Duodenal mucosa (tissue), 2 donors: ENCODE measurements around the gene GOLGB1.
"Not testable (repeated sequence)": the region's sequence is repeated elsewhere in the genome, so short reads cannot be mapped to it uniquely, and the experiment has no call there.

Experiments
- H3K27ac ChIP-seq: one replicate; pipeline ENCODE4 v1.7.0; 2013; ENCODE audit warnings: low read depth, low read length
- H3K27me3 ChIP-seq, 2 donors: one replicate each; pipeline ENCODE4 v1.7.0; 2013; ENCODE audit warnings: low read length in 2 of 2, control low read depth in 1 of 2; ENCODE audit not compliant: insufficient read depth in 2 of 2, control insufficient read depth in 1 of 2
- H3K36me3 ChIP-seq, 2 donors: one replicate each; pipeline ENCODE4 v1.7.0; 2013; ENCODE audit warnings: low read length in 2 of 2, control low read depth in 1 of 2; ENCODE audit not compliant: insufficient read depth in 2 of 2, control insufficient read depth in 1 of 2
- H3K4me1 ChIP-seq, 2 donors: one replicate each; pipeline ENCODE4 v1.7.0; 2013; ENCODE audit warnings: low read length in 2 of 2, control low read depth in 1 of 2; ENCODE audit not compliant: insufficient read depth in 2 of 2, control insufficient read depth in 1 of 2
- H3K4me3 ChIP-seq, 2 donors: one replicate each; pipeline ENCODE4 v1.7.0; 2013; ENCODE audit warnings: low read length in 2 of 2, low read depth in 1 of 2
- H3K9ac ChIP-seq, 2 donors: one replicate each; pipeline ENCODE4 v1.7.0; 2013; ENCODE audit warnings: low read length in 2 of 2, low read depth in 1 of 2
- H3K9me3 ChIP-seq, 2 donors: one replicate each; pipeline ENCODE4 v1.7.0; 2013; ENCODE audit warnings: low read length in 2 of 2, control low read depth in 1 of 2; ENCODE audit not compliant: control insufficient read depth in 1 of 2

Gene GOLGB1

DNA sequence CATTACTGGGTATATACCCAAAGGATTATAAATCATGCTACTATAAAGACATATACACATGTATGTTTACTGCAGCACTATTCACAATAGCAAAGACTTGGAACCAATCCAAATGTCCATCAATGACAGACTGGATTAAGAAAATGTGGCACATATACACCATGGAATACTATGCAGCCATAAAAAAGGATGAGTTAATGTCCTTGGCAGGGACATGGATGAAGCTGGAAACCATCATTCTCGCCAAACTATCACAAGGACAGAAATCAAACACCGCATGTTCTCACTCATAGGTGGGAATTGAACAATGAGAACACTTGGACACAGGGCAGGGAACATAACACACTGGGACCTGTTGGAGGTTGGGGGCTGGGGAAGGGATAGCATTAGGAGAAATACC is 6.4 kb downstream of the GOLGB1 start:
- peaks cover 2 to 13% of the 10 kb centered on the region in 2 donors for H3K4me1 ChIP-seq
- not testable (repeated sequence) for H3K36me3 ChIP-seq, H3K4me3 ChIP-seq, H3K9ac ChIP-seq, H3K27me3 ChIP-seq, H3K9me3 ChIP-seq, H3K27ac ChIP-seq

DNA sequence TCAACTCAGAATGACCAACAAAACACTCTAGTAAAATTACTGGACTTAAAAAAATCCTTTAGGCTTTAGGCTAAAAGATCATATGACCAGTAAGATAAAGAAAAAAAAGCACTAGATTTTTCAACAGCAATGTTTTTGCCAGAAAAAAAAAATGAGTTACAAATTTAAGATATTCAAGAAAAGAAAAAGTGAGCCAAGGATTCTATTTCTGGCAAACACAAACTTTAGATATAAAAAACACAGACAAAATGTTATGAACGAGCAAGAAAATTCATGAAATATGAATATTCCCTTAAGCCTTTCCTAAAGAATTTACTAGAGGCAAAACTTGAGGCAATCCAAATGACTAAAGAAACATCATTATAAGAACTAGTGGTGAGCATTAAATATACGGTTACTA is 8.6 kb downstream of the GOLGB1 start:
- Histone ChIP-seq H3K36me3 (peaks cover 0 to 6% of the 10 kb centered on the region in 2 donors), H3K4me3 (no peak overlapping the region), H3K27me3 (no peaks in the 10 kb centered on the region), H3K27ac (no peak overlapping the region), H3K9me3 (peaks cover 0 to 5% of the 10 kb centered on the region in 2 donors), H3K4me1 (peaks cover 0 to 5% of the 10 kb centered on the region in 2 donors), H3K9ac (no peak overlapping the region)

DNA sequence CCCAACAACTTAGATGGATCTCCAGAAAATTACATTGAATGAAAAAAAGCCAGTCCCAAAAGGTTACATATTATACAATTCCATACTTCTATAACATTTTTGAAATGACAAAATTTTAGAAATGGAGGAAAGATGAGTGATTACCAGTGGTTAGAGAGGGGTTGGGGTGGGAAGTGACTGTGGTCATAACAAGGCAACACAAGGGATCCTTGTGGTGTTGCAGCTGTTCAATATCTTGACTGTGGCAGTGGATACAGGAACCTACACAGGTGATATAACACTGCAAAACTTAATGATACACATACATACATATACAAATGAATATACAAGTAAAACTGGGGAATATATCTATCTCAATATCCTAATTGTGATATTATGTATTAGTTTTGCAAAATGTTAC is 9.6 kb downstream of the GOLGB1 start:
- Histone ChIP-seq H3K4me1 (peaks cover 0 to 5% of the 10 kb centered on the region in 2 donors), H3K36me3 (peaks cover 0 to 6% of the 10 kb centered on the region in 2 donors), H3K27ac (no peak overlapping the region), H3K9me3 (peaks cover 0 to 5% of the 10 kb centered on the region in 2 donors), H3K9ac (no peak overlapping the region), H3K4me3 (no peak overlapping the region), H3K27me3 (no peaks in the 10 kb centered on the region)

DNA sequence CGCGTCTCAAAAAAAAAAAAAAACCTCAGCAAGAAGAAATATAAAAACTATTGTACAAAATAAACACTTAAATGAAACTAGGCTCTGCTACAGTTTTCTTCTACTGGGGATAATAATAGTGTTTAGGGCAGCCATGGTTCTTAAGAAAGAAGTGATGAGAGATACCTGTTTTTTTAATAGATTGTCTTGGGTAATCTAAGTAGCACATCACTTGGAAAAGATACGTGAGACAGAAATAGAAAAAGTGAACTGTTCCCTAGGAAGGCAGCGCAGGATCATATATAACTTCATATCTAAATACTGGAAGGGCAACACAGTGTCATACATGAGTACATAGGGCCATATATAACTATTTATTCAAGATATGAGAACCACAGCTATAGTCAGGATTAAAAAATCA is 11.9 kb downstream of the GOLGB1 start:
- no peak overlapping the region for H3K4me3 ChIP-seq
- no peak overlapping the region for H3K9ac ChIP-seq
- H3K9me3 ChIP-seq, result peaks cover 0 to 3% of the 10 kb centered on the region in 2 donors
- H3K27me3 ChIP-seq, result no peaks in the 10 kb centered on the region
- H3K27ac ChIP-seq, result no peak overlapping the region
- H3K4me1 ChIP-seq, result peaks cover 0 to 5% of the 10 kb centered on the region in 2 donors
- peaks cover 0 to 6% of the 10 kb centered on the region in 2 donors for H3K36me3 ChIP-seq

DNA sequence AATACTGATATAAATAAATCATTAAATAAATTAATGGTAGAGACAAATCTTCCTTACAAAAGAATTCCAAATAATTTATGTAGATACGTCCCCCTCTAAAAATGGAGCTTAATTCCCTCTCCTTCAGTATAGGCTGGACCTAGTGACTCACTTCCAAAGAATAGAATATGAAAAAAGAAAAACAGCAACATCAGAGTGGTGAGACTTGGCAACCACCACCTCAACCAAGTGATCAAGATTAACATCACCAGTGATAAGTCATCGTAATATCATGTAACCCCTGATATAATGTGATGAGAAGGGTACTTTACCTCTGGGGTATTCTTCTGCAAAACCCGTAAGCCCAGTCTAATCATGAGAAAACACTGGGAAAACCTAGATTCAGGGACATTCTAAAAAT is 13.4 kb downstream of the GOLGB1 start:
- Histone ChIP-seq H3K27me3 (no peaks in the 10 kb centered on the region), H3K9me3 (no peaks in the 10 kb centered on the region), H3K4me1 (peaks cover 0 to 5% of the 10 kb centered on the region in 2 donors), H3K9ac (no peak overlapping the region), H3K36me3 (peaks cover 0 to 6% of the 10 kb centered on the region in 2 donors), H3K27ac (no peak overlapping the region), H3K4me3 (no peak overlapping the region)

DNA sequence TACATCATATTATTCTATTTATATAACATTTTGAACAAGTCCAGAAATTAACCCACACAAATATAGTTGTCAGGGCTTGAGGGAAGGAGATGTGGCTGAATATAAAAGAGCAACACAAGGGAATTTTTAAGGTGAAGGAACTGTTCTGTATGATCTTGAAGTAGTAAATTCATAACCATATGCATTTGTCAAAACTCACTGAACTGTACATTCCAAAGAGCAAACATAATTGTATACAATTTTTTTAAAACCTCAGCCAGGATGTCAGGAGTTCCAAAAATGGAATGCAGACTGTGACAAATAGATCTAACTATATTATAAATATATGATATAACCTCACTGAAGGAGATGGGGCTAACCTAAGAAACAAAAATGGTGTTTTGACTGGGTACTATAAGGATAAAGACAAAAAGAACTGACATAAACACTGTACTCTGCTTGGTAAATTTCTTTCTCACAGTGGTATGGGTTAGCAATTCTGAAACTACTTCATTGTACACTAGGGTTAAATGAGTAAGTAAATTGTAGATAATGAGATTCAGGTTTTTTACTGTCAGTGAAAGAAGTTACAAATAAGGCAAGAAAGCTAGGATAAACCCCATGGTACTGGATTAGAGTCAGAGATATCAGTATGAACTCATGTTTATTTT is 14.4 kb downstream of the GOLGB1 start:
- no peaks in the 10 kb centered on the region for H3K9me3 ChIP-seq
- no peak overlapping the region for H3K4me3 ChIP-seq
- H3K27ac ChIP-seq, result no peak overlapping the region
- peaks cover 0 to 4% of the 10 kb centered on the region in 2 donors for H3K4me1 ChIP-seq
- no peaks in the 10 kb centered on the region for H3K27me3 ChIP-seq
- no peak overlapping the region for H3K9ac ChIP-seq
- H3K36me3 ChIP-seq, result peaks cover 0 to 13% of the 10 kb centered on the region in 2 donors

DNA sequence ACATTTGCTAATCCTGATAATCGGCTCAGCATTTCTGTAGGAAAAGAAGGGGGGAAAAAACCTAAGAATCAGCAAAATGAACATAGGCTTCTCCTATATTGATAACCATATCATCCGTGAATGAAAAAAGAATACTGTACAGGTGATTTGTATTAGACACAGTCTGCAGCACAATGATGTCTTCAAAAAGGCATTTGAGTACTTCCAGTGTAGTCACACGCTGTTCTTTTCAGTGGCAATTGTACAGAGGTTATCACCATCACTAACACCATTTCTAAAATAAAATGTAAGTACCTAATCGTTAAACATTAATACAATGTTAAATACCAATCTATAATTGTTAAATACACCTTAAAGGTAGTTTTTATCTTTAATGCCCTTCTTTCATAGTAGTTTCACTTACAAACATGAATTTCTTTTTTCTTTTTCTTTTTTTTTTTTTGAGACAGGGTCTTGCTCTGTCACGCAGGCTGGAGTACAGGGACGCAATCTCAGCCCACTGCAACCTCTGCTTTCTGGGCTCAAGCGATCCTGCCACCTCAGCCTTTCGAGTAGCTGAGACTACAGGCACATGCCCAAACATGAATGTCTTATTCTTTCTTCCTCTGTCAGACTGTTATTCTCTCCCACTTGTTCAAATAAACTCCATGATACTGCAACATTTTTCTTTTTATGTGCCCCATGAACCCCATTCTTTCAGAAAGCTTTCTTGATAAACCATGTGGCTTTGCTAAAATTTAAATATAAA is 18.4 kb downstream of the GOLGB1 start:
- no peak overlapping the region for H3K27ac ChIP-seq
- no peak overlapping the region for H3K4me3 ChIP-seq
- no peak overlapping the region for H3K9ac ChIP-seq
- H3K9me3 ChIP-seq, result no peaks in the 10 kb centered on the region
- H3K27me3 ChIP-seq, result no peaks in the 10 kb centered on the region
- H3K36me3 ChIP-seq, result peaks cover 7 to 31% of the 10 kb centered on the region in 2 donors
- no peaks in the 10 kb centered on the region for H3K4me1 ChIP-seq

DNA sequence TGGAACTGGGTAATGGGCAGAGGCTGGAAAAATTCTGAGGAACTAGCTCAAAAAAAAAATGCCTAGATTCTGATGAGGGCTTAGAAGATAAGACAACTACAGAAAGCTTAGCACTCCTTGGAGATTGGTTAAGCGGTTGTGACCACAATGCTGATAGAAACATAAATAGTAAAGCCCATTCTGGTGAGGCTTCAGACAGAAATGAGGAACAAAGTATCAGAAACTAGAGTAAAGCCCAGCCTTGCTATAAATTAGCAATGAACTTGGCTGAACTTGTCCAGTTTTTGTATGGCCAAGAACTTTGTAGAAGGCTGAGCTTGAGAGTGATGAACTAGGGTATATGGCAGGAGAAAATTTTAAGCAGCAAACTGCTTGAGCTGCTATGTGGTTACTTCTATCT is 25.4 kb downstream of the GOLGB1 start:
- Histone ChIP-seq H3K36me3 (peaks cover 34 to 75% of the 10 kb centered on the region in 2 donors), H3K27ac (no peak overlapping the region), H3K4me3 (no peak overlapping the region), H3K4me1 (no peaks in the 10 kb centered on the region), H3K27me3 (no peaks in the 10 kb centered on the region), H3K9ac (no peak overlapping the region), H3K9me3 (no peaks in the 10 kb centered on the region)

DNA sequence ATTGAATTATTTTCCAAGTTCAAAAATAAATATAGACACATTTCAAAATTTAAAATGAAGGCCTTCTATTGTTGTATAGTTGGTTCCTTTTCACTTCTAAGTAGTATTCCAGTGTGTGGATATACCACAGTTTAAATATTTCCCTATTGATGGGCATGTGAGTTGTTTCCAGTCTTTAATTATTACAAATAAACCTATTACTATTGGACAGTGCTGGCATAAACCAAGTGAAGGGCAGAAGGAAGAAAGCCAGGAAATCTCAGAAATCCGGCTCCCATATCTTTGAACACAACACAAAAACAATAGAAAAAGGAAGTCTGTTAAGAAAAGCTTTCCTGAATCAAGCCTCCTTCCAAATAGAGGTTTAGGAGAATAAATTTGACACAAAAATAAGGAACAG is 26.1 kb downstream of the GOLGB1 start:
- Histone ChIP-seq H3K27ac (no peak overlapping the region), H3K36me3 (peaks cover 34 to 71% of the 10 kb centered on the region in 2 donors), H3K27me3 (no peaks in the 10 kb centered on the region), H3K4me3 (no peak overlapping the region), H3K9me3 (no peaks in the 10 kb centered on the region), H3K4me1 (no peaks in the 10 kb centered on the region), H3K9ac (no peak overlapping the region)

DNA sequence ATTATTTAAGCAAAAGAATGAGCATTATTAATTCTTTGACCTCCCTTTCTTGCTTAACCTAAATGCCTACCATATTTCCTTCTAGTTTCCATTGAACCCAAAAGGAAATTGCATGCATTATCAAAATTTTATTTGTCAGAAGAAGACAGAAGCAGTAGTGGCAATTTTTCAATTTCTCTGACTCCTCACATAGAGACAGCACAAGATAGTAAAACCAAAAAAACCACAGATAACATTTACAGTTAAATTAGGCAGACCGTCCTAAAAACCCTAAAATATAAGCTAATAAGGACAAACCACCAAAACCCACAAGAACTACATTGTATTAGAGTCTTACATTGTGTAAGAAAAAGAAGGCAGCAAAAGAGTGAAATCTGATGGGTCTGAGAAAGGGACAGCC is 27.1 kb downstream of the GOLGB1 start:
- H3K27me3 ChIP-seq, result no peaks in the 10 kb centered on the region
- H3K4me1 ChIP-seq, result no peaks in the 10 kb centered on the region
- no peak overlapping the region for H3K4me3 ChIP-seq
- H3K36me3 ChIP-seq, result peaks cover 41 to 75% of the 10 kb centered on the region in 2 donors
- H3K9me3 ChIP-seq, result no peaks in the 10 kb centered on the region
- H3K27ac ChIP-seq, result no peak overlapping the region
- H3K9ac ChIP-seq, result no peak overlapping the region
